HCT116 (cell line): ENCODE measurements around the gene BABAM2. TPM values are rescaled to one million over a fixed set of nuclear protein-coding genes. Genes with fewer than 3 reads are reported as not detected.

ENCODE experiments used
- ATAC-seq: fragments of 200-7000 bp; cut with Tn5 transposase; 2 replicates; pipeline ENCODE4 v1.9.1; 2020; ENCODE audit warnings: mild to moderate bottlenecking, moderate library complexity
- BruUV-seq: library from RNA; stranded (reverse); fragments of 400-500 nt; replicated peaks from 2 replicates; lab custom pipeline; 2021; lab: Mats Ljungman, UMichigan
- CTCF ChIA-PET: fragments of 300-600 bp; sonication (Branson Sonifier 250); formaldehyde crosslinking; loops from one replicate; lab custom pipeline; 2021; ENCODE audit warnings: antibody characterized with exemption; lab: Charles Lee
- POLR2A ChIA-PET: fragments of 300-600, 350-600 bp; sonication (Branson Sonifier 250); formaldehyde crosslinking; loops from one replicate; lab custom pipeline; 2021; ENCODE audit warnings: antibody characterized with exemption; lab: Charles Lee
- RAD21 ChIA-PET, 2 experiments: fragments of 300-600 bp; sonication (Branson Sonifier 250); formaldehyde crosslinking; loops; one replicate each; lab custom pipeline; 2023; ENCODE audit warnings: low total read pairs in 2 of 2; ENCODE audit not compliant: uncharacterized antibody in 2 of 2, unreplicated experiment in 2 of 2, low non-redundant PET in 1 of 2; lab: Charles Lee
- DNase-seq: peaks from one replicate; pipeline ENCODE4 v3.0.0-alpha.2; 2010; ENCODE audit warnings: low read depth, low spot score
- H2AFZ ChIP-seq: fragments of 200-600 bp; shearing (Covaris generic), sonication (generic); 2 replicates; pipeline ENCODE4 v1.6.1; 2017; ENCODE audit warnings: low read depth, mixed run types, mixed read lengths, antibody characterized with exemption, low read length; ENCODE audit not compliant: poor library complexity, severe bottlenecking
- H3K27ac ChIP-seq: 2 replicates; pipeline ENCODE4 v1.5.1; 2012; ENCODE audit warnings: low read depth, low read length
- H3K27me3 ChIP-seq: fragments of 200-600 bp; sonication (generic); 2 replicates; pipeline ENCODE4 v1.6.1; 2016; ENCODE audit warnings: mixed run types, low read length, mixed read lengths; ENCODE audit not compliant: insufficient read depth
- H3K36me3 ChIP-seq, 2 experiments: fragments of 200-500 bp in 1 of 2; fragments of 200-600 bp in 1 of 2; sonication (Bioruptor generic) in 1 of 2; sonication (generic) in 1 of 2; 2 replicates each; pipeline versions ENCODE4 v1.5.1 to v1.6.1; 2014 to 2016; ENCODE audit warnings: low read length in 2 of 2, inconsistent platforms in 1 of 2, mixed read lengths in 1 of 2, mixed run types in 1 of 2; ENCODE audit not compliant: insufficient read depth in 2 of 2, control insufficient read depth in 1 of 2
- H3K4me1 ChIP-seq, 2 experiments: fragments of 200-600 bp in 1 of 2; sonication (generic) in 1 of 2; 2 replicates each; pipeline versions ENCODE4 v1.5.1 to v1.6.1; 2012 to 2017; ENCODE audit warnings: low read length in 2 of 2, inconsistent platforms in 1 of 2, mild to moderate bottlenecking in 1 of 2, mixed read lengths in 1 of 2, mixed run types in 1 of 2, moderate library complexity in 1 of 2; ENCODE audit not compliant: insufficient read depth in 2 of 2, control insufficient read depth in 1 of 2
- H3K4me2 ChIP-seq: fragments of 200-600 bp; sonication (generic); 2 replicates; pipeline ENCODE4 v1.6.1; 2017; ENCODE audit warnings: mixed run types, low read length, mixed read lengths
- H3K4me3 ChIP-seq, 2 experiments: fragments of 200-600 bp in 1 of 2; sonication (generic) in 1 of 2; replicated peaks in 1 of 2; 2 replicates each; pipeline ENCODE4 v1.5.1; 2011 to 2016; ENCODE audit warnings: low read length in 2 of 2, control low read depth in 1 of 2, low read depth in 1 of 2, mild to moderate bottlenecking in 1 of 2, mixed read lengths in 1 of 2, mixed run types in 1 of 2
- H3K79me2 ChIP-seq: fragments of 200-600 bp; sonication (generic); 2 replicates; pipeline ENCODE4 v1.6.1; 2017; ENCODE audit warnings: mild to moderate bottlenecking, mixed run types, low read length, moderate library complexity, mixed read lengths; ENCODE audit not compliant: insufficient read depth
- H3K9ac ChIP-seq: fragments of 200-600 bp; sonication (generic); 2 replicates; pipeline ENCODE4 v1.6.1; 2016; ENCODE audit warnings: low read length, mixed read lengths
- H3K9me2 ChIP-seq: fragments of 200-600 bp; sonication (generic), shearing (Covaris generic); 2 replicates; pipeline ENCODE4 v1.6.1; 2017; ENCODE audit warnings: mixed run types, mild to moderate bottlenecking, moderate library complexity; ENCODE audit not compliant: insufficient read depth
- H3K9me3 ChIP-seq, 2 experiments: fragments of 200-500 bp in 1 of 2; fragments of 200-600 bp in 1 of 2; sonication (Bioruptor generic) in 1 of 2; sonication (generic) in 1 of 2; 2 replicates each; pipeline ENCODE4 v1.6.1; 2014 to 2017; ENCODE audit warnings: low read length in 2 of 2, mixed read lengths in 2 of 2, inconsistent platforms in 1 of 2, low read depth in 1 of 2, mild to moderate bottlenecking in 1 of 2, mixed run types in 1 of 2, moderate library complexity in 1 of 2; ENCODE audit not compliant: control insufficient read depth in 1 of 2, insufficient read depth in 1 of 2
- H4K20me1 ChIP-seq: fragments of 200-600 bp; sonication (generic), shearing (Covaris generic); 2 replicates; pipeline ENCODE4 v1.6.1; 2017; ENCODE audit warnings: mixed run types, mild to moderate bottlenecking, moderate library complexity; ENCODE audit not compliant: insufficient read depth
- CBX3 ChIP-seq: IDR thresholded peaks from 2 replicates; pipeline ENCODE4 v1.6.1; 2012; ENCODE audit warnings: low read depth
- CEBPB ChIP-seq: IDR thresholded peaks from 2 replicates; pipeline ENCODE4 v1.6.1; 2012; ENCODE audit warnings: low read depth
- CTCF ChIP-seq, 3 experiments: fragments of 200-600 bp in 1 of 3; sonication (generic) in 1 of 3; IDR thresholded peaks in 2 of 3; conservative IDR thresholded peaks in 1 of 3; 2 replicates each; pipeline ENCODE4 v1.5.1; 2012 to 2017; ENCODE audit warnings: low read depth in 2 of 3, low read length in 2 of 3, antibody characterized with exemption in 1 of 3, borderline replicate concordance in 1 of 3, control low read depth in 1 of 3, mild to moderate bottlenecking in 1 of 3, mixed read lengths in 1 of 3, mixed run types in 1 of 3, moderate library complexity in 1 of 3; ENCODE audit not compliant: insufficient read depth in 1 of 3
- FOSL1 ChIP-seq: IDR thresholded peaks from 2 replicates; pipeline ENCODE4 v1.6.1; 2012; ENCODE audit warnings: low read depth
- SP1 ChIP-seq: IDR thresholded peaks from 2 replicates; pipeline ENCODE4 v1.6.1; 2012; ENCODE audit warnings: low read depth
- TCF7L2 ChIP-seq: IDR thresholded peaks from 2 replicates; pipeline ENCODE4 v1.7.0; 2011; ENCODE audit warnings: borderline replicate concordance, inconsistent platforms; ENCODE audit not compliant: insufficient read depth, insufficient read length; ENCODE audit errors: extremely low read depth
- intact Hi-C: fragments of 100-400 bp; cut with micrococcal nuclease; formaldehyde crosslinking; loops from 2 replicates; pipeline ENCODE4 v1.10.0; 2022
- total RNA-seq: library from RNA; stranded (reverse); gene quantifications from one replicate; pipeline ENCODE4 v1.2.1, GENCODE V29; 2021; ENCODE audit not compliant: unreplicated experiment
- TF ChIP-seq, protein P1 (sequence below): IDR thresholded peaks from 2 replicates; pipeline ENCODE4 v1.6.1; 2012
- TF ChIP-seq, protein P2 (sequence below): IDR thresholded peaks from 2 replicates; pipeline ENCODE4 v1.6.1; 2011; ENCODE audit warnings: mild to moderate bottlenecking, low read length, moderate library complexity; ENCODE audit not compliant: insufficient replicate concordance; ENCODE audit errors: extremely low read depth

BABAM2 gene
- total RNA-seq, 1 experiment from 2014 or later = 23.8 TPM

DNA sequence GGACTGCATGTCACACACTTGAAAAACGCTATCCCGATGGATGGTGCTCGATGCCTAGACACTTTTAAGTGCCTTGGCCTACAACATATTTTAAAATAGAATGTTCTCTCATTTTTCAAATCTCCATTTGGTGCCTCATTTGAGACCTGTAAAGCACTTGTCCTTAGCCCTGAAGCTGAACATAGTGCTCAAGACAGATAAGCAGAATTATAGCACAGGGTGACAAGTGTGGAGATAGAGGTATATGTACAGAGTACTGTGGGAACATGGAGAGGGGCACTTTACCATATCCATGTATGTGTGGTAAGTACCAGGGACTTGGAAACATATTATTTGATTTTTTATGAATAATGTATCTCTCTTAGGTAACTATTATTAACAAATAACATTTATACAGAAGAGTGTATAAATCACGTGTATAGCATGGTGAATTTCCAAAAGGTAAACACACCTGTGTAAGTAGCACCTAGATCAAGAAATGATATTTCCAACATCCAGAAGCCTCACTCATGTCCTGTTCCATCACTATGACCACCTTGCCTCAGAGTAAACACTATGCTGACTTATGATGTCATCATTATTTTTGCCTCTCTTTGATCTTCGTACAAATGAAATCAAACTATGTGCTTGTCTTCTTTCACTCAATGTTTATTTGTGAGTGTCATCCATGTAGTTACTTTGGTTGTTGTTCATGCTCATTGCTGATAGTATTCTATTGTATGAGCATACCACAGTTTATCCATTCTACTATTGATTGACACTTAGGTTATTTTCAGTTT lies 103.6 kb downstream of the BABAM2 start:
- ChIA-PET POLR2A (no interaction called here), CTCF (no interaction called here), RAD21 (no interaction called here)
- Histone ChIP-seq H3K4me3 (no peak overlapping the region), H3K9me3 (no peaks in the 10 kb centered on the region), H3K9ac (no peak overlapping the region), H3K79me2 (no peaks in the 10 kb centered on the region), H3K4me2 (no peak overlapping the region), H3K9me2 (no peaks in the 10 kb centered on the region), H3K4me1 (peaks cover 14 to 30% of the 10 kb centered on the region in 2 experiments), H3K27ac (no peak overlapping the region), H3K27me3 (no peaks in the 10 kb centered on the region), H4K20me1 (no peaks in the 10 kb centered on the region), H2AFZ (no peak overlapping the region), H3K36me3 (no peaks in the 10 kb centered on the region)
- intact Hi-C loops = no loop called here
- ATAC-seq (no peak), DNase-seq (no peak)
- no peak for TF ChIP-seq CBX3
- no peak for TF ChIP-seq TCF7L2
- BruUV-seq = no TSS peak

DNA sequence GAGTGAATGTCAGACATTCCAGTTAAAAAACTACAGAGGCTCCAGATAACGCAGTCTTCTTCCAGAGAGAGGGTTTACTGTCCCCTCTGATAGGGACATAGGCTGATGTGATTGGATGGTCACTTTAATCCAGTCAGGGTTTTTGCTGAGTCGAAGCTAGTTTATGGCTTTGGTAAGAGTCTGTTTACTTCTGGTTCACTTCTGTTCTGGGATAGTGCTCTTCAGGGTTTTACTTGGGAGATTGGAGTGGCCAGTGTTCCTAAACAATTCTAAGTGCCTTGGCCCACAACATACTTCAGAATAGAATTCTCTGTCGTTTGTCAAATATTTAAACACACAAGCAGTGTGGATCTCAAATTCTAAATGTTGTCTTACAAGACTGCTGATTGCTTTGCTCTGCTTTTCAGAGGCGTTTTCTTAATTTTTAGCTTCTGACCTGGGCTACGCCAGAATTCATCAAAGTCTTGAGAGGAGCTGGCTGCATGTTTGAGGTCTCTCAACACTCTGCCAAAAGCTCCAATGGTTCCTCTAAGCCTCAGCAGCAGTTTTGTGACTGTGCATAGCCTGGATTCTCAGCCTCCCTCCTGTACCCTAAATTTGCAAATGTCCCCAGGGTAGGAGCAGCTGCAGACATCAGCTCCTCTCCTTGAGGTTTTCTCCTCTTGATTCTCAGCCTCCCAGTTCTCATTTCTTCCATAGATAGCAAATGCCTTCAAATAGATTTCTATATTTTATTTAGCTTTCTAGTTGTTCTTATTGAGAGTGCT lies 105.8 kb downstream of the BABAM2 start:
- Histone ChIP-seq H4K20me1 (no peaks in the 10 kb centered on the region), H3K9ac (no peak overlapping the region), H3K9me2 (no peaks in the 10 kb centered on the region), H2AFZ (no peak overlapping the region), H3K4me3 (no peak overlapping the region), H3K9me3 (no peaks in the 10 kb centered on the region), H3K27ac (no peak overlapping the region), H3K36me3 (no peaks in the 10 kb centered on the region), H3K27me3 (no peaks in the 10 kb centered on the region), H3K4me2 (no peak overlapping the region), H3K4me1 (peaks cover 14 to 17% of the 10 kb centered on the region in 2 experiments), H3K79me2 (0 out of 2 replicates have a peak, but pooled peaks cover 4% of the 10 kb centered on the region)
- no peak for TF ChIP-seq CTCF (IDR thresholded peaks at IDR 0.05 in 2 of 3, conservative IDR thresholded peaks at IDR 0.05 in 1 of 3; ENCODE audit: borderline replicate concordance in 1 of 3, insufficient read depth in 1 of 3, low read depth in 2 of 3, low read length in 2 of 3)
- TF ChIP-seq CEBPB = no peak
- TF ChIP-seq, protein P1, sequence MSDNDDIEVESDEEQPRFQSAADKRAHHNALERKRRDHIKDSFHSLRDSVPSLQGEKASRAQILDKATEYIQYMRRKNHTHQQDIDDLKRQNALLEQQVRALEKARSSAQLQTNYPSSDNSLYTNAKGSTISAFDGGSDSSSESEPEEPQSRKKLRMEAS = no peak
- TF ChIP-seq, protein P2, sequence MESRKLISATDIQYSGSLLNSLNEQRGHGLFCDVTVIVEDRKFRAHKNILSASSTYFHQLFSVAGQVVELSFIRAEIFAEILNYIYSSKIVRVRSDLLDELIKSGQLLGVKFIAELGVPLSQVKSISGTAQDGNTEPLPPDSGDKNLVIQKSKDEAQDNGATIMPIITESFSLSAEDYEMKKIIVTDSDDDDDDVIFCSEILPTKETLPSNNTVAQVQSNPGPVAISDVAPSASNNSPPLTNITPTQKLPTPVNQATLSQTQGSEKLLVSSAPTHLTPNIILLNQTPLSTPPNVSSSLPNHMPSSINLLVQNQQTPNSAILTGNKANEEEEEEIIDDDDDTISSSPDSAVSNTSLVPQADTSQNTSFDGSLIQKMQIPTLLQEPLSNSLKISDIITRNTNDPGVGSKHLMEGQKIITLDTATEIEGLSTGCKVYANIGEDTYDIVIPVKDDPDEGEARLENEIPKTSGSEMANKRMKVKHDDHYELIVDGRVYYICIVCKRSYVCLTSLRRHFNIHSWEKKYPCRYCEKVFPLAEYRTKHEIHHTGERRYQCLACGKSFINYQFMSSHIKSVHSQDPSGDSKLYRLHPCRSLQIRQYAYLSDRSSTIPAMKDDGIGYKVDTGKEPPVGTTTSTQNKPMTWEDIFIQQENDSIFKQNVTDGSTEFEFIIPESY = no peak
- TF ChIP-seq SP1 = no peak
- TF ChIP-seq FOSL1 = no peak
- DNase-seq (no peak), ATAC-seq (no peak)
- no TSS peak for BruUV-seq
- intact Hi-C loops = no loop called here
- POLR2A ChIA-PET = no interaction called here
- RAD21 ChIA-PET = no interaction called here
- CTCF ChIA-PET = no interaction called here
